Transverse colon (tissue), 4 donors: ENCODE results near the gene FBXO46. TPM values are rescaled to one million over a fixed set of nuclear protein-coding genes. Genes with fewer than 3 reads are reported as not detected.
A peak's percentile ranks its signal among the peaks of the same experiment; 100 is the strongest.

Experiments used
- DNase-seq: peaks from one replicate; pipeline ENCODE4 v3.0.0-alpha.2; 2019
- H3K27ac ChIP-seq, 4 donors: fragments of 200-600 bp; sonication (generic); 2 replicates each; pipeline ENCODE4 v1.5.1; 2016 to 2018; ENCODE audit warnings: inconsistent platforms in 4 of 4
- H3K27me3 ChIP-seq: fragments of 200-600 bp; sonication (generic); 2 replicates; pipeline ENCODE4 v1.5.1; 2017; ENCODE audit warnings: inconsistent platforms
- H3K36me3 ChIP-seq, 4 donors: fragments of 200-600 bp; sonication (generic); 2 replicates each; pipeline ENCODE4 v1.5.1; 2017 to 2019; ENCODE audit warnings: inconsistent platforms in 4 of 4
- H3K4me1 ChIP-seq, 4 donors: fragments of 200-600 bp; sonication (generic); 2 replicates each; pipeline ENCODE4 v1.5.1; 2017 to 2020; ENCODE audit warnings: inconsistent platforms in 4 of 4
- H3K4me3 ChIP-seq, 4 donors: fragments of 200-600 bp; sonication (generic); 1 replicate in 1 of 4; 2 replicates in 3 of 4; pipeline versions ENCODE4 v1.5.1 to v1.6.1; 2017 to 2019; ENCODE audit warnings: inconsistent platforms in 4 of 4
- H3K9me3 ChIP-seq, 2 donors: fragments of 200-600 bp; sonication (generic); 2 replicates each; pipeline ENCODE4 v1.5.1; 2017 to 2019; ENCODE audit warnings: inconsistent platforms in 2 of 2
- EP300 ChIP-seq: sonication (generic); formaldehyde crosslinking; IDR thresholded peaks from one replicate; pipeline ENCODE4 v1.6.1; 2017; ENCODE audit warnings: antibody characterized with exemption, low read depth
- POLR2A ChIP-seq: fragments of 450-650 bp; IDR thresholded peaks from one replicate; pipeline ENCODE4 v1.6.1; 2016; ENCODE audit warnings: antibody characterized with exemption, mild to moderate bottlenecking, moderate library complexity
- POLR2AphosphoS5 ChIP-seq, 3 donors: sonication (generic); formaldehyde crosslinking; IDR thresholded peaks; one replicate each; pipeline ENCODE4 v1.6.1; 2016; ENCODE audit warnings: antibody characterized with exemption in 3 of 3
- WGBS, 2 donors: methylation state at CpG; one replicate each; pipeline ENCODE4 v1.1.5; 2018; ENCODE audit warnings: low coverage in 1 of 2; 5-methylcytosine and 5-hydroxymethylcytosine counted together
- in situ Hi-C, 4 donors: fragments of 200-750 bp; cut with MboI; loops; one replicate each; pipeline versions ENCODE4 v1.15.0 to v1.15.1; 2017; ENCODE audit warnings: low sequenced_read_pairs in 3 of 4, low pct_ligation_motif_present in 1 of 4, low pct_unique_long_range_greater_than_20kb in 1 of 4
- intact Hi-C: fragments of 100-400 bp; cut with DNase I; formaldehyde crosslinking; loops from one replicate; pipeline ENCODE4 v1.15.1; 2023; ENCODE audit warnings: low total_unique reads
- total RNA-seq, 4 donors: library from RNA; depleted of rRNA; stranded (reverse); fragments of >200 nt; gene quantifications; one replicate each; pipeline ENCODE4 v1.1.0, GENCODE V29; 2016
- TF ChIP-seq, protein P1 (sequence below), 5 experiments: fragments of 200-600 bp in 3 of 5; fragments of 450-650 bp in 2 of 5; sonication (generic) in 3 of 5; IDR thresholded peaks; 1 replicate in 2 of 5; 2 replicates in 3 of 5; pipeline ENCODE4 v1.5.1; 2016 to 2017; ENCODE audit warnings: antibody characterized with exemption in 5 of 5, inconsistent platforms in 3 of 5, mild to moderate bottlenecking in 2 of 5, moderate library complexity in 1 of 5

FBXO46 gene
- total RNA-seq, 4 donors from 2014 or later, result 14.1 to 40.8 (median 19.6) TPM

DNA sequence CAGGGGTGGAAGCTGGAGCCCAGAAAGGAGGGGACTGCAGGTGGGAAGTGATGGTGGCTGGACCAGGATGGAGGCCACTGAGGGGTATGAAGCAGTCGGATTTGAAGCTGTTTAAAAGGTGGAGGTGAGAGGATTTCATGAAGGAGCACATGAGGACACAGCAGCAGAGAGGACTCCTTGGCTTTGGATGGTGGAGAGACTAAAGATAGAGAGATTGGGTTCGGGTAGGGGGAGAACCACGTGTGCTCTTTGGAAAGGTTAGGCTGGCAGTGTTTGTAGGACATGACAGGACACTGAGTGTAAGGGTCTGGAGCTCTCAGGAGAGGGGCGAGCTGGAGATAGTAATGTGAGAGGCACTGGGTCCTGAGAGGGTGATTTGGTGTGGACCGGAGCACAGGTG, 47.8 kb downstream of the FBXO46 start:
- in situ Hi-C loops (no loop called here), intact Hi-C loops (no loop called here)
- peaks cover 5 to 20% (median 12%) of the 10 kb centered on the region in 4 donors for H3K4me1 ChIP-seq
- H3K27ac ChIP-seq, result no peak overlapping the region
- 80 to 81% methylated on average over 1 to 5 of the region's 5 CpGs for WGBS, 2 donors
- TF ChIP-seq POLR2AphosphoS5 (IDR thresholded peaks at IDR 0.05) (no peak), POLR2A (no peak)
- H3K4me3 ChIP-seq, result no peak overlapping the region
- H3K9me3 ChIP-seq, result no peaks in the 10 kb centered on the region
- H3K36me3 ChIP-seq, result peaks cover 0 to 26% (median 10%) of the 10 kb centered on the region in 4 donors
- H3K27me3 ChIP-seq, result peaks cover 20% of the 10 kb centered on the region
- DNase-seq, result no peak

- peaks cover 0 to 18% (median 6%) of the 10 kb centered on the region in 4 donors for H3K36me3 ChIP-seq
- no peak for DNase-seq
- peaks cover 9 to 26% (median 19%) of the 10 kb centered on the region in 4 donors for H3K4me1 ChIP-seq
- H3K9me3 ChIP-seq, result no peaks in the 10 kb centered on the region
- peaks cover 25% of the 10 kb centered on the region for H3K27me3 ChIP-seq
- H3K27ac ChIP-seq, result peak overlapping the region; percentile 79 to 87 (median 81)
- 51 to 74% methylated on average over 4 to 8 of the region's 8 CpGs for WGBS, 2 donors
- in situ Hi-C loops, result no loop called here
- H3K4me3 ChIP-seq, result peak overlapping the region in 2 of 4 donors; percentile 37 to 53
- intact Hi-C loops, result no loop called here
- TF ChIP-seq POLR2AphosphoS5 (IDR thresholded peaks at IDR 0.05) (no peak), EP300 (no peak), POLR2A (no peak)
- TF ChIP-seq, protein P1, sequence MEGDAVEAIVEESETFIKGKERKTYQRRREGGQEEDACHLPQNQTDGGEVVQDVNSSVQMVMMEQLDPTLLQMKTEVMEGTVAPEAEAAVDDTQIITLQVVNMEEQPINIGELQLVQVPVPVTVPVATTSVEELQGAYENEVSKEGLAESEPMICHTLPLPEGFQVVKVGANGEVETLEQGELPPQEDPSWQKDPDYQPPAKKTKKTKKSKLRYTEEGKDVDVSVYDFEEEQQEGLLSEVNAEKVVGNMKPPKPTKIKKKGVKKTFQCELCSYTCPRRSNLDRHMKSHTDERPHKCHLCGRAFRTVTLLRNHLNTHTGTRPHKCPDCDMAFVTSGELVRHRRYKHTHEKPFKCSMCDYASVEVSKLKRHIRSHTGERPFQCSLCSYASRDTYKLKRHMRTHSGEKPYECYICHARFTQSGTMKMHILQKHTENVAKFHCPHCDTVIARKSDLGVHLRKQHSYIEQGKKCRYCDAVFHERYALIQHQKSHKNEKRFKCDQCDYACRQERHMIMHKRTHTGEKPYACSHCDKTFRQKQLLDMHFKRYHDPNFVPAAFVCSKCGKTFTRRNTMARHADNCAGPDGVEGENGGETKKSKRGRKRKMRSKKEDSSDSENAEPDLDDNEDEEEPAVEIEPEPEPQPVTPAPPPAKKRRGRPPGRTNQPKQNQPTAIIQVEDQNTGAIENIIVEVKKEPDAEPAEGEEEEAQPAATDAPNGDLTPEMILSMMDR (IDR thresholded peaks at IDR 0.05), result no peak
Measured at GRCh38 chr19:45682117-45682516, 48.6 kb downstream of the FBXO46 start.

GRCh38 chr19:45681391-45682015, 49.2 kb downstream of the FBXO46 start:
- peaks cover 9 to 32% (median 25%) of the 10 kb centered on the region in 4 donors for H3K4me1 ChIP-seq
- peak overlapping the region; percentile 79 to 87 (median 81) for H3K27ac ChIP-seq
- intact Hi-C loops, result no loop called here
- WGBS, 2 donors, result 2 to 20% methylated on average over 6 to 41 of the region's 51 CpGs
- peaks cover 31% of the 10 kb centered on the region for H3K27me3 ChIP-seq
- peaks cover 0 to 12% (median 3%) of the 10 kb centered on the region in 4 donors for H3K36me3 ChIP-seq
- TF ChIP-seq, protein P1 (IDR thresholded peaks at IDR 0.05), result peak; percentile 93 to 99 (median 97)
- TF ChIP-seq EP300 (no peak), POLR2AphosphoS5 (IDR thresholded peaks at IDR 0.05) (peak in 2 of 3 donors; percentile 46 to 58), POLR2A (peak; percentile 48)
- H3K9me3 ChIP-seq, result no peaks in the 10 kb centered on the region
- peak; percentile 93 for DNase-seq
- in situ Hi-C loops, result no loop called here
- peak overlapping the region; percentile 11 to 53 (median 29) for H3K4me3 ChIP-seq

DNA sequence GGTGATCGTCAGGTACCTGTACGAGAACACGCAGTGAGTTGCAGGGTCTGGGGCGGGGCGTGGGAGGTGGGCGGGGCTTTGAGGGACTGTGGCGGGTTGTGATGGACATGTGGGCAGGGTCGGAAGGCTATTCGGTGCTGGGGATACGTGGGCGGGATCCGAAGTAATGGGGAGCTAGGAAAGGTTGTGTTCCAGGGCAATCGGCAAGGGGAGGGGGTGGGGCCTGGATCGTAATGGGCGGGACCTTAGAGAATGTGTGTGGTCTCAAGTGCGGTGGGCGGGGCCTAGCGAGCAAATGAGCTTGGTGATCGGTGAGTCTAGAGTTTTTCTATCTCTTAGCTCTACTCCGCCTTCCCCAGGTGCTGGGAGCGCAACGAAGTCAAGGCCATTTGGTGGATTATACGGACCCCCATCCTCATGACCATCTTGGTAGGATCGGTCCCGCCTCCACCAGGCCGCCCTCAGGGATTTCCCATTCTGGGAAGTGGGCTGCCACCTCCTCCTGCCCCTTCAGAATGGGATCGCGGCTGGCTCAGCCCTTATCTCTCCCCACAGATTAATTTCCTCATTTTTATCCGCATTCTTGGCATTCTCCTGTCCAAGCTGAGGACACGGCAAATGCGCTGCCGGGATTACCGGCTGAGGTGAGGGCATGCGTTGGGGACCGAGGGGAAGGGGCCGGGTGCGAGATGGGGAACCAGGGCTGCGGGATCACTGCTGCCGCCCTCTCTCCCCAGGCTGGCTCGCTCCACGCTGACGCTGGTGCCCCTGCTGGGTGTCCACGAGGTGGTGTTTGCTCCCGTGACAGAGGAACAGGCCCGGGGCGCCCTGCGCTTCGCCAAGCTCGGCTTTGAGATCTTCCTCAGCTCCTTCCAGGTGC, 53.1 kb downstream of the FBXO46 start:
- Histone ChIP-seq H3K27ac (peak overlapping the region; percentile 3 to 62 (median 34)), H3K27me3 (peaks cover 34% of the 10 kb centered on the region), H3K36me3 (no peaks in the 10 kb centered on the region), H3K4me1 (peaks cover 9 to 34% (median 26%) of the 10 kb centered on the region in 4 donors), H3K9me3 (no peaks in the 10 kb centered on the region), H3K4me3 (peak overlapping the region in 3 of 4 donors; percentile 27 to 49 (median 39))
- peak; percentile 95 for DNase-seq
- TF ChIP-seq POLR2AphosphoS5 (IDR thresholded peaks at IDR 0.05), result no peak
- TF ChIP-seq, protein P1 (IDR thresholded peaks at IDR 0.05), result peak in 2 of 5 experiments; percentile 8 to 42
- in situ Hi-C loops, result no loop called here
- WGBS, 2 donors, result 0 to 4% methylated on average over 2 to 44 of the region's 49 CpGs
- intact Hi-C loops, result no loop called here
